HG03066 (cell line): ENCODE results near the gene ICA1.

Experiments
- ATAC-seq: cut with Tn5 transposase; IDR thresholded peaks from one replicate; pipeline ENCODE4 v1.9.1; 2021; ENCODE audit warnings: low read depth; ENCODE audit not compliant: unreplicated experiment

Gene ICA1

GRCh38 chr7:8136051-8136730 lies 125.8 kb downstream of the ICA1 start:
- no peak for ATAC-seq

GRCh38 chr7:8135417-8135816 lies 126.5 kb downstream of the ICA1 start:
- ATAC-seq: no peak

- ATAC-seq: peak; percentile 47
Measured at GRCh38 chr7:8134089-8134733, 127.8 kb downstream of the ICA1 start.

GRCh38 chr7:8133188-8133848 lies 128.6 kb downstream of the ICA1 start:
- ATAC-seq: no peak

GRCh38 chr7:8131694-8132605 lies 130.0 kb downstream of the ICA1 start:
- ATAC-seq: peak; percentile 63

- no peak for ATAC-seq
Measured at GRCh38 chr7:8130663-8131062, 131.3 kb downstream of the ICA1 start.

- no peak for ATAC-seq
Measured at GRCh38 chr7:8129318-8129659, 132.7 kb downstream of the ICA1 start.

- no peak for ATAC-seq
Measured at GRCh38 chr7:8128449-8129317, 133.3 kb downstream of the ICA1 start.

- no peak for ATAC-seq
Measured at GRCh38 chr7:8126601-8127167, 135.3 kb downstream of the ICA1 start.

- peak; percentile 73 for ATAC-seq
Measured at GRCh38 chr7:8125680-8126444, 136.1 kb downstream of the ICA1 start.

GRCh38 chr7:8121243-8121642 lies 140.7 kb downstream of the ICA1 start:
- no peak for ATAC-seq

- ATAC-seq: no peak
Measured at GRCh38 chr7:8120390-8121058, 141.4 kb downstream of the ICA1 start.

GRCh38 chr7:8119262-8119661 lies 142.7 kb downstream of the ICA1 start:
- no peak for ATAC-seq

GRCh38 chr7:8117195-8117594 lies 144.8 kb downstream of the ICA1 start:
- ATAC-seq: no peak

- peak; percentile 84 for ATAC-seq
Measured at GRCh38 chr7:8115547-8116402, 146.2 kb downstream of the ICA1 start.

GRCh38 chr7:8114175-8114574 lies 147.8 kb downstream of the ICA1 start:
- no peak for ATAC-seq

GRCh38 chr7:8113184-8113583 lies 148.8 kb downstream of the ICA1 start:
- ATAC-seq: no peak
